ENCODE results near the gene HYAL2. TPM values are rescaled to one million over a fixed set of nuclear protein-coding genes. Genes with fewer than 3 reads are reported as not detected.

The HYAL2 gene
- total RNA-seq, 2 experiments from 2014 or later: 6.7 to 7.2 TPM

GRCh38 chr3:50269977-50270413, 52.5 kb downstream of the HYAL2 start:
- H3K9me3 Mint-ChIP-seq: no peaks in the 10 kb centered on the region
- H3K36me3 Mint-ChIP-seq (ENCODE audit: low read depth): no peaks in the 10 kb centered on the region
- CTCF ChIA-PET: interaction anchor here (1.4 to 3.9 kb wide), 3 partner anchors 24 to 54 kb away, joined by 5 to 18 read pairs (median 6); no protein-coding TSS in a partner anchor
- H3K27ac Mint-ChIP-seq: no peak overlapping the region
- POLR2A ChIA-PET: interaction anchor here (1.4 to 1.7 kb wide), 2 partner anchors 23 to 76 kb away, joined by 4 to 8 read pairs; no protein-coding TSS in a partner anchor
- peaks cover 23% of the 10 kb centered on the region for H3K4me1 Mint-ChIP-seq
- no peak overlapping the region for H3K4me3 Mint-ChIP-seq
- DNase-seq: no peak
- H3K27me3 Mint-ChIP-seq: peaks cover 41% of the 10 kb centered on the region

DNA sequence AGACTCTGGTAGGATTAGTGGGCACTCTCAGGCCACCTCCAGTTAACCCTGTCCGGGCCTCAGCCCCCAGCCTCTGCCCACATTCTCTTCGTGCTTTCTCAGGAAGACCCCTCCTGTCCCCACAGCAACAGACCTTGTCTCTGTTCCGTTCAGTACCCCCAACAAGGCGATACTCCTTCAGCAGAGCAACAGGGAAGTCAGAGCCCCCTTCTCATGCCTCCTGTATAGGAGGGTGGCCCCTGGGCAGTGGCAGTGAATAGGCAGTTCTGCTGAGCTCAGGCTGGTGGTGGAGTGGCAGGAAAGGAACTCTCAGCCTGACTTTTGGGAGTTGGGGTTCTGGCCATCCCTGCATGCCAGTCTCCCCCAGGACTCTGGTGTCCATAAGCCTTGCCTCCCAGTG, 53.1 kb downstream of the HYAL2 start:
- H3K36me3 Mint-ChIP-seq (ENCODE audit: low read depth): no peaks in the 10 kb centered on the region

DNA sequence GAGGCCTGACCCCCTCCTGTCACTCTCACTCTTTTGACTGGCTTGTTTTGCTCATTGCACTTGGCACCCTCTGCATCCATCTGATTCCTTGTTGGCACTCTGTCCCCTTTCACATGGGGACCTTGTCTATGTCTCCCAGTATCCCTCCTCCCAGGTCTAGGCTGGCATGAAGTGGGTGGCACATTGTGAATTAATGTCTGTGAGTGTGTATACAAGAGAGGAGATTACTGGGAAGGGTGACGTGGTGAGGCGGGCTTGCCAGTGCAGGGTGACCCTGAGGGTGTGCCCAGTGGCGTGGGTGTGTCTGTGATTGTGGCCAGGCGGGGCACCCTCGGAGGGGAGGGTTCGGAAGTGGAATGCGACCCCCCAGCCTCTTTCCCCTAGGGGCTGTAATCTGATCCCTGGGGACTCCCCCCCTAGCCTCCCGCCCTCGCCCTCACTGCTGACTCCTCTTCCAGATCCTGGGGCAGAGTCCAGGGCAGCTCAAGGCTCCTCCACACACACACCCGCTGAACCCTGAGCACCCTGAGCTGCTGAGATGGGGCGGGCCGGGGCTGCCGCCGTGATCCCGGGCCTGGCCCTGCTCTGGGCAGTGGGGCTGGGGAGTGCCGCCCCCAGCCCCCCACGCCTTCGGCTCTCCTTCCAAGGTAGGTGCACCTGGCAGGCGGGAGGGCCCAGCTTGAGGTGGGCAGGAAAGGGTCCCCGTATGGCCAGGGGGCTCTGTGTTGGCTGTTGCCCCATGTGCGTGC, 53.7 kb downstream of the HYAL2 start, which contains the start of gene SEMA3B:
TSS of gene SEMA3B (plus strand) at position 445 of the 749 bp plus-strand sequence. CDS start at position 539, 94 bp downstream.
- DNase-seq: no peak
- POLR2A ChIA-PET: no interaction called here
- CTCF ChIA-PET: interaction anchor here (0.7 to 3.9 kb wide), 4 partner anchors 9 to 55 kb away, joined by 3 to 18 read pairs (median 6); no protein-coding TSS in a partner anchor

More for the DNA sequence above, 53.1 kb downstream of the HYAL2 start:
- CTCF ChIA-PET: interaction anchor here (0.7 to 3.9 kb wide), 4 partner anchors 9 to 55 kb away, joined by 3 to 18 read pairs (median 6); no protein-coding TSS in a partner anchor
- Mint-ChIP-seq H3K4me3 (no peak overlapping the region), H3K4me1 (peaks cover 20% of the 10 kb centered on the region), H3K9me3 (no peaks in the 10 kb centered on the region), H3K27me3 (peaks cover 35% of the 10 kb centered on the region), H3K27ac (no peak overlapping the region)
- DNase-seq: no peak
- POLR2A ChIA-PET: no interaction called here

GRCh38 chr3:50268276-50268675, 54.3 kb downstream of the HYAL2 start:
- Mint-ChIP-seq H3K9me3 (no peaks in the 10 kb centered on the region), H3K4me1 (peaks cover 13% of the 10 kb centered on the region), H3K27ac (no peak overlapping the region), H3K27me3 (peaks cover 26% of the 10 kb centered on the region), H3K36me3 (ENCODE audit: low read depth) (no peaks in the 10 kb centered on the region), H3K4me3 (no peak overlapping the region)
- CTCF ChIA-PET: no interaction called here
- no peak for DNase-seq
- POLR2A ChIA-PET: interaction anchor here (2.1 kb wide), 1 partner anchor 32 kb away, joined by 9 read pairs; the partner anchor contains the start of gene GNAI2

More for the DNA sequence above, 53.7 kb downstream of the HYAL2 start, which contains the start of gene SEMA3B:
- Mint-ChIP-seq H3K4me1 (peaks cover 15% of the 10 kb centered on the region), H3K36me3 (ENCODE audit: low read depth) (no peaks in the 10 kb centered on the region), H3K27ac (no peak within 1 kb of the TSS), H3K9me3 (no peaks in the 10 kb centered on the region), H3K27me3 (peaks cover 30% of the 10 kb centered on the region), H3K4me3 (no peak within 1 kb of the TSS)

Other genes starting within 250 kb of the HYAL2 start
- gene RBM5, start 233.8 kb downstream of the HYAL2 start, total RNA-seq: 100 to 1,000 TPM; 157 to 169 TPM
- under 1 TPM in 1 of 2 experiments, not detected in 1; 0.15 TPM for gene SEMA3F, start 167.4 kb downstream of the HYAL2 start, total RNA-seq
- not detected for gene GNAT1, start 131.1 kb downstream of the HYAL2 start, total RNA-seq
- not detected for gene SLC38A3, start 117.5 kb downstream of the HYAL2 start, total RNA-seq
- gene GNAI2, start 86.5 kb downstream of the HYAL2 start, total RNA-seq: 100 to 1,000 TPM; 493 to 519 TPM
- gene SEMA3B, start 53.6 kb downstream of the HYAL2 start, total RNA-seq: under 1 TPM; 0.38 to 0.55 TPM
- gene LSMEM2, start 43.7 kb downstream of the HYAL2 start, total RNA-seq: not detected
- 10 to 100 TPM; 40.6 to 45.0 TPM for gene IFRD2, start 30.3 kb downstream of the HYAL2 start, total RNA-seq
- 10 to 100 TPM; 13.2 to 13.9 TPM for gene HYAL3, start 23.3 kb downstream of the HYAL2 start, total RNA-seq
- 10 to 100 TPM; 41.5 to 49.4 TPM for gene NAA80, start 23.3 kb downstream of the HYAL2 start, total RNA-seq
- gene HYAL1, start 19.2 kb downstream of the HYAL2 start, total RNA-seq: under 1 TPM; 0.28 to 0.35 TPM
- 10 to 100 TPM; 16.8 to 17.9 TPM for gene TUSC2, start 5.5 kb upstream of the HYAL2 start, total RNA-seq
- gene RASSF1, start 18.1 kb upstream of the HYAL2 start, total RNA-seq: 100 to 1,000 TPM; 157 to 160 TPM
- 1 to 10 TPM; 1.7 to 3.2 TPM for gene ZMYND10, start 23.0 kb upstream of the HYAL2 start, total RNA-seq
- gene NPRL2, start 28.0 kb upstream of the HYAL2 start, total RNA-seq: 10 to 100 TPM; 48.8 to 50.1 TPM
- 10 to 100 TPM; 37.1 to 39.7 TPM for gene CYB561D2, start 28.1 kb upstream of the HYAL2 start, total RNA-seq
- 10 to 100 TPM; 22.1 to 22.7 TPM for gene TMEM115, start 36.8 kb upstream of the HYAL2 start, total RNA-seq
- under 1 TPM; 0.45 to 0.55 TPM for gene CACNA2D2, start 180.9 kb upstream of the HYAL2 start, total RNA-seq
- 10 to 100 TPM; 14.6 to 17.5 TPM for gene C3orf18, start 245.0 kb upstream of the HYAL2 start, total RNA-seq
- gene HEMK1, start 246.8 kb upstream of the HYAL2 start, total RNA-seq: 10 to 100 TPM; 49.6 to 50.1 TPM

All from activated CD4-positive, alpha-beta memory T cell treated with anti-CD3 and anti-CD28 coated beads, Interleukin-2, amount 10 ng/mL, durations not matched to agents 7 days and 5 days (primary cell).